OCI-LY7 (cell line): Measurements from ENCODE around the gene NR3C1. TPM values are rescaled to one million over a fixed set of nuclear protein-coding genes. Genes with fewer than 3 reads are reported as not detected.

Experiments
- BruUV-seq: library from RNA; stranded (reverse); fragments of 400-500 nt; replicated peaks from 2 replicates; lab custom pipeline; 2021; lab: Mats Ljungman, UMichigan
- CTCF ChIA-PET: fragments of 300-600 bp; sonication (Branson Sonifier 250); formaldehyde crosslinking; loops from one replicate; lab custom pipeline; 2022; ENCODE audit warnings: antibody characterized with exemption; ENCODE audit not compliant: unreplicated experiment; lab: Charles Lee
- POLR2A ChIA-PET: fragments of 300-600 bp; sonication (Branson Sonifier 250); formaldehyde crosslinking; loops from one replicate; lab custom pipeline; 2022; ENCODE audit warnings: antibody characterized with exemption; lab: Charles Lee
- DNase-seq: peaks from one replicate; pipeline ENCODE4 v3.0.0-alpha.2; 2015; ENCODE audit warnings: low spot score
- H2AFZ ChIP-seq: fragments of 200-600 bp; sonication (generic), shearing (Covaris generic); 2 replicates; pipeline ENCODE4 v1.6.1; 2014; ENCODE audit warnings: mild to moderate bottlenecking, antibody characterized with exemption, low read length, moderate library complexity
- H3K27ac ChIP-seq: fragments of 200-600 bp; sonication (generic); 2 replicates; pipeline ENCODE4 v1.5.1; 2014; ENCODE audit warnings: mixed run types, low read depth, mild to moderate bottlenecking, moderate library complexity, low read length, inconsistent platforms; ENCODE audit not compliant: poor library complexity, severe bottlenecking
- H3K36me3 ChIP-seq: fragments of 200-600 bp; sonication (generic); 2 replicates; pipeline ENCODE4 v1.6.1; 2014; ENCODE audit warnings: mild to moderate bottlenecking, antibody characterized with exemption, low read length, moderate library complexity, mixed read lengths; ENCODE audit not compliant: insufficient read depth
- H3K4me1 ChIP-seq: fragments of 200-600 bp; sonication (generic); 2 replicates; pipeline ENCODE4 v1.5.1; 2014; ENCODE audit warnings: mild to moderate bottlenecking, low read length; ENCODE audit not compliant: insufficient read depth, poor library complexity, severe bottlenecking
- H3K4me2 ChIP-seq: fragments of 200-600 bp; sonication (generic); 2 replicates; pipeline ENCODE4 v1.6.1; 2014; ENCODE audit warnings: mild to moderate bottlenecking, low read length
- H3K4me3 ChIP-seq: fragments of 200-600 bp; sonication (generic); 2 replicates; pipeline ENCODE4 v1.5.1; 2014; ENCODE audit warnings: mild to moderate bottlenecking, low read depth, low read length; ENCODE audit not compliant: poor library complexity, severe bottlenecking
- H3K79me2 ChIP-seq: fragments of 200-600 bp; sonication (generic); 2 replicates; pipeline ENCODE4 v1.6.1; 2016; ENCODE audit warnings: low read depth, mild to moderate bottlenecking, low read length, moderate library complexity, mixed read lengths; ENCODE audit not compliant: insufficient read depth
- H3K9me2 ChIP-seq: fragments of 200-600 bp; sonication (generic); 2 replicates; pipeline ENCODE4 v1.6.1; 2016; ENCODE audit warnings: mild to moderate bottlenecking, low read length, mixed read lengths; ENCODE audit not compliant: insufficient read depth
- H3K9me3 ChIP-seq: fragments of 200-600 bp; sonication (generic); 2 replicates; pipeline ENCODE4 v1.6.1; 2014; ENCODE audit warnings: mild to moderate bottlenecking, mixed run types, low read length, mixed read lengths
- H4K20me1 ChIP-seq: fragments of 200-600 bp; sonication (generic); 2 replicates; pipeline ENCODE4 v1.6.1; 2014; ENCODE audit warnings: mild to moderate bottlenecking, antibody characterized with exemption, low read length, moderate library complexity, mixed read lengths; ENCODE audit not compliant: insufficient read depth
- CTCF ChIP-seq: fragments of 200-600 bp; sonication (generic); conservative IDR thresholded peaks from 2 replicates; pipeline ENCODE4 v1.5.1; 2014; ENCODE audit warnings: mild to moderate bottlenecking, antibody characterized with exemption, low read length, moderate library complexity, mixed read lengths
- EZH2phosphoT487 ChIP-seq: fragments of 200-600 bp; sonication (generic); IDR thresholded peaks from 2 replicates; pipeline ENCODE4 v1.6.1; 2018; ENCODE audit warnings: low read depth, borderline replicate concordance, mild to moderate bottlenecking, mixed run types, antibody characterized with exemption, low read length, moderate library complexity, mixed read lengths
- intact Hi-C: fragments of 100-400 bp; cut with micrococcal nuclease; formaldehyde crosslinking; loops from one replicate; pipeline ENCODE4 v1.10.0; 2022; ENCODE audit not compliant: unreplicated experiment
- total RNA-seq, 2 experiments: library from RNA; depleted of rRNA in 1 of 2; stranded (reverse); fragments of >200 nt in 1 of 2; shearing (Covaris generic) in 1 of 2; gene quantifications; 2 replicates each; pipeline ENCODE4 v1.2.3, GENCODE V29; 2014 to 2022

Gene NR3C1
- total RNA-seq, 2 experiments from 2014 or later = 45.6 to 106 TPM

- Histone ChIP-seq H3K9me3 (peaks cover 19% of the 10 kb centered on the region), H4K20me1 (no peaks in the 10 kb centered on the region; the same call in 1 of the 2 replicates), H3K4me3 (no peak overlapping the region), H3K27ac (no peak overlapping the region), H2AFZ (no peak overlapping the region), H3K36me3 (peaks cover 62% of the 10 kb centered on the region), H3K9me2 (no peaks in the 10 kb centered on the region), H3K4me1 (no peaks in the 10 kb centered on the region), H3K79me2 (peaks cover 99% of the 10 kb centered on the region), H3K4me2 (no peak overlapping the region)
- ChIA-PET POLR2A (no interaction called here), CTCF (no interaction called here)
- intact Hi-C loops = no loop called here
- no peak for TF ChIP-seq CTCF
- no peak for TF ChIP-seq EZH2phosphoT487
- no TSS peak for BruUV-seq
- DNase-seq = no peak
These were observed 31.2 kb downstream of the NR3C1 start for GRCh38 chr5:143372187-143372829.

GRCh38 chr5:143370440-143370839 lies 33.0 kb downstream of the NR3C1 start:
- TF ChIP-seq EZH2phosphoT487 (no peak), CTCF (no peak)
- ChIA-PET CTCF (no interaction called here), POLR2A (interaction anchor here (1.3 kb wide), 1 partner anchor 26 kb away, joined by 3 read pairs; no protein-coding TSS in a partner anchor)
- Histone ChIP-seq H3K9me3 (peaks cover 26% of the 10 kb centered on the region), H3K36me3 (peaks cover 69% of the 10 kb centered on the region), H3K27ac (no peak overlapping the region), H2AFZ (no peak overlapping the region), H3K9me2 (no peaks in the 10 kb centered on the region), H3K79me2 (peaks cover 99% of the 10 kb centered on the region), H3K4me3 (no peak overlapping the region), H4K20me1 (no peaks in the 10 kb centered on the region; the same call in 1 of the 2 replicates), H3K4me1 (no peaks in the 10 kb centered on the region), H3K4me2 (no peak overlapping the region)
- no peak for DNase-seq
- intact Hi-C loops = no loop called here
- BruUV-seq = no TSS peak

DNA sequence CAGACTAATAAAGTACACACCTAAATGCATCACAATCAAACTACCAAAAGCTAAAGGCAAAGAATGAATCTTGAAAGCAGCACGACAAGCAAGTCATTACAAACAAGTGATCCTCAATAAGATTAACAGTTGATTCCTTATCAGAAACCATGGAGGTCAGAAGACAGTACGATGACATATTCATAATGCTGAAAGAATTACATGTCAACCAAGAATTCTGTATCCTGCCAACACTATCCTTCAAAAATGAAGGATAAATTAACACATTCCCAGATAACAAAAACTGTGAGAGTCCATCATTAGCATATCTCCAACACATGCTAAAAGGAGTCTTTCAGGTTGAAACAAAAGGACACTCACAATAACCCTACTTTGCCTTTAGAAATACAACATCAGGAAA lies 39.4 kb downstream of the NR3C1 start:
- CTCF ChIA-PET = no interaction called here

More for the DNA sequence above, 39.4 kb downstream of the NR3C1 start:
- BruUV-seq = no TSS peak
- intact Hi-C loops = no loop called here
- H3K79me2 ChIP-seq = peaks cover 99% of the 10 kb centered on the region
- no peak overlapping the region for H3K27ac ChIP-seq
- POLR2A ChIA-PET = interaction anchor here (0.6 to 1.2 kb wide), 3 partner anchors 29 to 71 kb away, joined by 4 read pairs; no protein-coding TSS in a partner anchor
- no peak for TF ChIP-seq CTCF
- no peak overlapping the region for H2AFZ ChIP-seq
- peaks cover 27% of the 10 kb centered on the region for H3K4me1 ChIP-seq
- H3K4me3 ChIP-seq = no peak overlapping the region
- no peaks in the 10 kb centered on the region for H3K9me2 ChIP-seq
- DNase-seq = no peak
- H4K20me1 ChIP-seq = peaks cover 20% of the 10 kb centered on the region
- H3K36me3 ChIP-seq = peaks cover 60% of the 10 kb centered on the region
- H3K9me3 ChIP-seq = peaks cover 43% of the 10 kb centered on the region
- H3K4me2 ChIP-seq = no peak overlapping the region
